ENCODE data around the gene FABP1.

The FABP1 gene

DNA sequence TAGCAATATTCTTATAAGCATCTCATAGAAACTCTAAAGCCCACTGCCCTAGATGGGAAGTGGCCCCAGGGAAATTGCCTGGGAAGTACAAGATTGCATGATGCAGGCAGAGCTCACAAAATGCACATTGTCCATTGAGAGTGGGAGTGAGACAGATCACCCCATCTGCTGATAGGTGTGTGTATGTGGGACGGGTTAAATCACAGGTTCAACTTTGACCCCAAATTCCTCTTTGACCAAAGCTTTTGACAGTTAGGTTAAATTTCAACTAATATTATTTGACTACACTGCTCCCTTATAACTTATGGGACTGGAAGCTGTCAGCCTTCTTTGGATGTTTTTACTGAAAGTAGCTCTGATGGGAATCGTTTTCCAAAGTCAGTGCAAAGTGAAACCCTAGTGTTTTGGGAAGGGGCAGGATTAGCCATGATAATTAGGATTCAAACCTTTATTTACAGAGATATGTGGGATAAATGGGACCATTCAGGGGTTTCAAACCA, 11.4 kb upstream of the FABP1 start:
- H3K4me3 ChIP-seq (ENCODE audit: low read depth, low read length) = no peak overlapping the region

DNA sequence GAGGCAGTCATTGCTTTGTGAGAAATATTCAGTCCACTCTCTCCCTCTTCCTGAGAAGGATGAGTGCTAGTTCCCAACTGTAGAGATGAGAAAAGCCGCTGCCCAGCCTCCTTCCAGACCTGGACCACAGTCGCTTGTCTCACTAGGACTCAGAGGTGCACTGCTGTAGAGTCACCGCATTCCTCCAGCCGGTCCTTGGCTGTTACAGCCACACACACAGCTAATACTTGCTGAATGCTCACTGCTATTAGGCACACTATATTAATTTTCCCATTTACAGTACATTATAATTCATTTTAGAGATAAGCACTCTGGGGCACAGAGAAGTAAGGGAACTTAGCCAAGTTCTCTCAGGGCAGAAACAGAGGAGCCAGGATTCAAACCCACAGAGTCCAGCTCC, 10.0 kb upstream of the FABP1 start:
- no peak overlapping the region for H3K4me3 ChIP-seq (ENCODE audit: low read depth, low read length)

DNA sequence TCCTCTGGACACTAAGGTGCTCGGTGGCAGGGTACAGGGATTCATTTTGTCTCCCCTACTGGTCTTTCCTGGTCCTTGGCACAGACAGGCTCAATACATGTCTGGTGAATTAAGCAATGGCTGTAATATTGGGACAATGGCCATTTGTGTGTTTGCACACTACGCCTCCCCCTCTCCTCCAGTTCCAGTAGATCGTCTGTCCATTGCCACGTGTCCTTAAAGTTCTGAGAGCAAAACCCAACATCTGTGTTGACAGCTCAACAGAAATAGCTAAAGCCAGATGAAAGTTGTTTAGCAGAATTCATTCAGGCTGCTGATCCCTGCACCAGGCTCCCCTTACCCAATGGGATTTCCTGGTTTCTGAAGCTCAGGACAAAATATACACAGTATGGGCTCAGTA, 9.0 kb upstream of the FABP1 start:
- H3K4me3 ChIP-seq (ENCODE audit: low read depth, low read length) = no peak overlapping the region

DNA sequence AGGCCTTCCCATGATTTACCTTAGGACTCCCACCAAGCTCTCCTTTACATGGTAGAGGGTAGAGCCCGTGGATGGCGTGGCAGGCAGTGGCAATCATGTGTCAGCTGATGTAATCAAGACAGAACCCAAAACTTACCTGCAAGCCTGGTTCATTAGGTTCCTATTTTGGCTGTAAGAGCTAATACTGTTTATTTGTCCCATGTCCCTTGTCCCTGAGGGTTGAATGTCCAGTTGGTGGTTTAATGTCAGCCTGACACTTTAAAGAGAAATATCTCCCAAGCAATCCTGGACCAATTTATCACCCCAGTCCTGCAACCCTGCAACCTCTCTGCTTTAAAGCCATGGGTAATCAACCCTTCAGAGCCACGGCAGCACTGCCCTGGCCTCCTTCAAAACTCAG, 6.0 kb upstream of the FABP1 start:
- no peak overlapping the region for H3K4me3 ChIP-seq (ENCODE audit: low read depth, low read length)

DNA sequence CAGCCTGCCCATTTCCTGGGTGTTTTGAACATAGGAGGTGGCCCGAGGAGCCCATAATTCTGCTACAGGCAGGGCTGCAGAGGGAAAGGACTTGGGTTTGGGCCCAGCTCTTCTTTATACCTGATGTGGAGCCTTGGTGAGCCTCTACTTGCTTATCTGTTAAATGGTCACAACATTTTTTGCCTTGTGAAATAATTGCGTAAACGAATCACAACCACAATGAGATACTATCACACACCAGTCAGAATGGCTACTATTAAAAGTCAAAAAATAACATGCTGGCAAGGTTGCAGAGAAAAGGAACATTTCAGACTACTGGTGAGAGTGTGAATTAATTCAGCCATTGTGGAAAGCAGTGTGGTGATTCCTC, 4.1 kb upstream of the FABP1 start:
- H3K4me3 ChIP-seq (ENCODE audit: low read depth, low read length) = no peak overlapping the region

DNA sequence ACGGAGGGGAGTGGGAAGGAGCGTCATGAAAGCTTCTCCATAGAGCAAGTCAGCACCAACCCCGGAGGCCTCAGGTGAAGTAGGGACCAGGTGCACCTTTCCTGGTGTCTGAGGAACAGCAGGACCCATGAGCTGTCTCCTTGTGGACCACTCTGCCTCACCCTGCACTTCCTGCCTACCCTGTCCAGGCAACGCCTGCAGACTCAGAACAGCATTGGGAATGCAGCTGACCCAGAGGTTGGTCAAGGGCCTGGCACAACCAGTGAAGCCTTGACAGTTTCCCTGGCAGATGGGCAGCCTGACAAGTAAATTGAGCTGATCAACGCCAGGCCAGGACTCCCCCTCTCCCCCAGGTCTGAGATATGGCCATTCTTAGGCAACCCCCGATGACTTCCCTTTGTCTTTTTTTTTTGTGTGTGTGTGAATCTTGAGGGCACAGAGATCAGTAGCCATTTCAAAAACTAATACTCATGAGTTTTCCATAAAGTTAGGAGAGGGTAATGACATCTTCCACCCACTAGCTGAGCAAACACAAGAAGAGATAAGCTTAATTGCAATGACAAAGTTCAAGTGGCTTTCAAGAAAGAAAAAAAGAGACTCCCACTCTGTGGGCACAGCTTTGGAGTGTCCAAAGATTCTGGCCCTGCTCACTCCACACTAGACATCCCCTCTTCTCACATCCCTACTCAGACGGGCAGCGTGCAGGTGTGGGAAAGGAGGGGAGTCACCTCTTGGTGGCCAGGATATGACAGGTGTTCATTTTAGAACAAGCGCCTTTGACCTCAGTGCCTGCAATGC, 3.5 kb upstream of the FABP1 start:
- H3K4me3 ChIP-seq (ENCODE audit: low read depth, low read length) = no peak overlapping the region

DNA sequence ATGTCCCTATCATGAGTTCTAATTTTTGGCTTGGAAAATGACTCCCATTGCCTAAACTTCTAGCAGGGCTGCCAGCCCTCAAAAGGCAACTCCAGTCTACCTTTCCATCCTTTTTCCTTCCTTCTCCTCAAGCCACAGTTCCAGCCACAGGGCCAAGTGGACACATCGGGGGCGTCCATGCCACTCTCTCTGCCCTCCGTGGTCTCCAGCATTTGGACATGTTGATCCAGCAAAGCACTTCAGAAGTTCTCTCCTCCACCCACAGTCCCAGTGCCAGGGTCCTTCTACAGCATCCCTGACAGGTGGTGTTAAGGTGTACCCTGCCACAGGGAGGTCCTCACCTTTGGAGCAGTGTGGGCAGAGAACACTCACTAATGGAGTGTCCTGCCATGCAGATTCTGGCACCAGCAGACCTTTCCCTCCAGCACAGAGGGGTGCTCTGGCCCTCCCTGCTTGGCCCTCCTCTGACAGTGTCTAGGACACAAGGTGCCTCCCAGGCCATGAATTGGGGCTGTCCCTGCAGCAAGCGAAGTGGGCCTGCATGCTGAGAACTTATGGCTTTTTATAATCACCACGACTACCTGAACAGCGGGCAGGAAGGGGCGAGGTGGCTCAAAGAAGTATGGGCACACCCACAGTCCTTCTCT, 1.6 kb upstream of the FABP1 start:
- H3K4me3 ChIP-seq (ENCODE audit: low read depth, low read length) = no peak overlapping the region

DNA sequence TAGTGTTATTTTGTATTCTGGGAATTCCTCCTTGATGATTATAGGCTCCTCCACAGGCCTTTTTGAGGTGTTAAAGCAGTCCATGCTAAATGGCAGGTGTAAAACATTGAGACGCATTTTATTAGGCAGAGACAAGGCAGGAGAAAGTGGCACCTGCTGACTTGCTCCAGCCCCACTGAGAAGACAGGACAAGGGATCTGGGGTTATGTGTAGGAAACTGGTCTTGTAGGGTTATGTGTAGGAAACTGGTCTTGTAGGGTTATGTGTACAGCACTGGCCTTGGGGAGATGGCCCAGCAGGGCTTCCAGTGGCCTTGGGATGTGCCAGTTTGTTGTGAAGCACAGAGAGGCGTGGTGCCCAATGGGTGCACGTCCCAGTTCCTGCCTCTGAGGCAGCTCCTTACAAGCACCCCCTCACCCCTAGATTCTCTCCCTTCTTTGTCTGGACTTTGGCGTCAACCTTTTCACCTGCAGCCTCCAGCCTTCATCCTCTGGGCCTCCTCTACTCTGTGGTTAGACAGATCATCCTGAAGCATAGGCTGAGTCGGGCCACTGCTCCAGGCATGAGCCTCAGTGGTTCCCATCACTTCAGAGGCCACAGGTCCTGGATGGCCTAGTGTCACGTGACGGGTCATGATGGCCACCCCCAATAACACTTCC, 921 bp upstream of the FABP1 start:
- no peak overlapping the region for H3K4me3 ChIP-seq (ENCODE audit: low read depth, low read length)

DNA sequence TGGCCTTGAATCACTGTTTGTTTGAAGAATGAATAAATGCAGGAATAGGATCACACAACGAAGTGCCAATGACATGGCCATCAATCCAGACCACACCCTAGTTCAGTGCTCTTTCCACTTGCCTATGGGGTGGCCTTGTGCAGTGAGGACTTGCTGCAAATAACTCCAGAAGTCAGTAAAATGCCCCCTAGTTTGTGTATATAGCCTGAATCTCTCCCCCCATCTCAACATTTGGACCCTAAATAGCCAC, 299 bp downstream of the FABP1 start:
- no peak overlapping the region for H3K4me3 ChIP-seq (ENCODE audit: low read depth, low read length)

DNA sequence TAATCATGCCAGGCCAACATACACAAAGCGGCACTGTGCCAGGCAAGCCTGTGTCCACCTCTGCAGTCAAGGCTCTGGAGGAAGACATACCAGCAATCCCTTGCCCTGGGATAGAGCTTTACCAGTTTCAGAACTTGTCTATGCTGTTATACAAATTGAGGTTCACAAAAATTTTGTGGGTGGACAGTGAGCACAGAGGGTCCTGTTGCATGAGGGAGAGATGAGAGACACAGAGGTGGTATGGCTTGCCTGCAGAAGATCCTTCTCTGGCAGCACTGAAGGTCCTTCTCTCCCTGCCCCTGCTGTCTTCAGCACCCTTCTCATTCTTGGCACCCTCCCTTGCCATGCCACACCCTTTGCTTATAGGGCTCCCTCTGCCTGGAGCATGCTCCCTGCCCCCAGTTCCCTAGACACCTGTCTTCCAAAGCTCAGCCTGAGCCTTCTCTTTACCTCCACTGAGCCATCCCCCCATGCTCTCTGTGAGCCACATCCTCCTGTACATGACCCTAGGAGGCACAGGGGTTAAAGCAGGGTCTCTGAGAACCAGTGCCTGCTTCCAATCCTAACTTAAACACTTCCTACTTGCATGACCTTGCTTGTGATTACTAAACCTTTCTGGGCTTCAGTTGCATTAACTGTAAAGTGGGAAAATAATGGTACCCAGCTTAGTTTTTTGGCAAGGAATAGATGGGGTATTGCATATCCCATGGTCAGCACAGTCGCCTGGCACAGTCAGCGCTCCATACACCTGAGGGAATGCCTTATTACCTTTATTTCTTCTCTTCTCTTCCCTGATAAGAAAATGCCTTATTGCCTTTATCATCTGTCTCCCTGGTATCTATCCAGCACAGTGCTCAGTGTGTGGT, 857 bp downstream of the FABP1 start:
- no peak overlapping the region for H3K4me3 ChIP-seq (ENCODE audit: low read depth, low read length)

DNA sequence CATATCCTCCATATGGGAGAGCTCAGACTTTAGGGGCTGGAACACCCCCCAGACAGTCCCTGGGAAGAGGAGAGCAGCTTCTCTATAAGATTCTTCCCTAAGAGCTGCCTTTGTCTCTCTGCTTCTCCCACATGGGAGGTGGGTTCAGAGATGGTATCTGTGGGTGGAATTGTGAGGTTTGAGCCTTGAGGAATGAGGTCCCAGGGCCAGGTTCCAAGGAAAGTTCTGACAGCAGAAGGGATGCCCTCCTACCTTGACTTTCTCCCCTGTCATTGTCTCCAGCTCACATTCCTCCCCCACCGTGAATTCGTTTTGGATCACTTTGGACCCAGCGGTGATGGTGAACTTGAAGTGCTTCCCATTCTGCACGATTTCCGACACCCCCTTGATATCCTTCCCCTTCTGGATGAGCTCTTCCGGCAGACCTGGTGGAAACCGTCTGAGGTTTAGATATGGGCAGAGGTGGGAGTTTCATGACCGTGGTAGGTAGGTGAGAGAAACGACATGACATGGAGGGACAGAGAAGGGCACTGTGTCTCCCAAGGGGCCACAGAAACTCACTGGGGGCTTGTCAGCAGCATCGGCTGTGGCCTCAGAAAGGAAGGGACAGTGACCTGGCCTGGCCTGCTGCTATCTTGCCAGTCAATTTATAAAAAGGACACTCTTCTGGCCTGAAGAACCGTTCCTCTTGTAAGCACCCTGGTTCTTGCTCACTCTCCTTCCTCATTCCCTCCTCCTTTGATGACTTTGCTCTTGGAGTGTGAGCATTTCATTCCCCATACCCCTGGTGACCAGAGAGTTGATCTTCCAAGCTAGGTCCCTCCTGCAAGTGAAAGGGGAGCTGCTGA, 1.7 kb downstream of the FABP1 start:
- H3K4me3 ChIP-seq (ENCODE audit: low read depth, low read length) = no peak overlapping the region

DNA sequence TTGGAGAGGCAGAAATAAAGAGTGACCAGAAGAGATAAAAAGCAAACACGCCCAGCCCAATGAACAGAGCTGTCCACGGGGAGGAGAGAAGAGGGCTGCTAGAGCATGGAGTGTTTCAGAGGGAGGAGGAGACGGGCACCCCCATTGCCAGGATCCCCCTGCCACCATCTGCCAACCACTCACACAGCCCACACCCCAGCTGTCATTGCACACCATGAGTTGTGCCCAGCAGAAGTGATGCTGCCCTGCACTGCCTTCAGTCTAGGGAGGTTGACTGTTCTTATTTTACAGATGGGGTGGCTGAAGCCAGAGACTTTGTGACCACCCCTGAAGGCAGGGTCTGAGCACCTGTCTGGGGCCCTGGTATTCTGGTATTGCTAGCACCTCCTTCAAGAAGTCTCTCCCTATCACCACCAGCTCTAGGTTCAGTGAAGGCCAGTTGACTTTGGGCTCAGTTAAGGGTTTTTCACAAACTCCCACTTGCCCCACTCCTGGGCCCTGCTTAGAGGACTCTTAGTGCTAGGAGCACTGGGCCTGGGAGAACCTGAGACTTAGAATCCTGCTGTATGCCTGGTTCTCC, 2.4 kb downstream of the FABP1 start:
- no peak overlapping the region for H3K4me3 ChIP-seq (ENCODE audit: low read depth, low read length)

DNA sequence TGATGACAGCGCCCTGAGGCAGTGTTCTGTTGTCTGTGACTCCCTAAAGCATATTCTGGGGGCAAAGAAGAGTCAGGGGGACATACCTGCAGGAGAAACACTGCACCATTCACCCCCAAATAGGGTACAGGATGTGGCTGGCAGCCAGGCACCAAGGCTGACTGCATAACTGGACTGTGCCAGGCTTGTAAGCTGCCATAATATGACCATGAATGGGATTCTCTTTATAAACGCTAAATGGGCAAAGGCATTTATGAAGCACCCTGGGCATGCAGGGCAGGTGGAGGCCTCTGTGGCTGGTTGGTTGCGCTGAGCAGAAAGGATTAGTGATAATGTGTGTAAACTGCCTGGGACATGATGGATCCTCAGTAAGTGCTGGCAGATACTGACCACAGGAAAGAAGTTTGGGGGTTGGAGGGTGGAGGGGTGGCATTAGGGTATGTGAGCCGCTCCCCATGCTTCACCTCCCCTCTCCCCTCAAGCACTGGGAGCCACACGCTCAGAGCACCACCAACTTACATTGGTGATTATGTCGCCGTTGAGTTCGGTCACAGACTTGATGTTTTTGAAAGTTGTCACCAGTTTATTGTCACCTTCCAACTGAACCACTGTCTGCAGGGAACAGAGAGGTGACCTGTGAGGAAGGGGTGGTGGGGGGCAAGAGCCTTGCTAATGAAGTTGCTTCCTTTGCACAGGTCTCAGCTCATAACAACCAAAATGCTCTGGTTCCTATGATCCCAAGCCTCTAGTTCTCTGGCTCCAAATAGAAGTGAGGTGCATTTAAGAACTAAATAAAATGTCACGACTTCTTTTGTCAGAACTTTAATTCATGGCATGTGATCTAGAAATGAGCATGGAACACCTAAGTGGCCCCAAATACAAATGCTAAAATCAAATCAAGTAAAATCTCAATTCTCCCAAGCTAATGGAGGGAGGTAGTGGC, 3.6 kb downstream of the FABP1 start:
- H3K4me3 ChIP-seq (ENCODE audit: low read depth, low read length) = no peak overlapping the region

DNA sequence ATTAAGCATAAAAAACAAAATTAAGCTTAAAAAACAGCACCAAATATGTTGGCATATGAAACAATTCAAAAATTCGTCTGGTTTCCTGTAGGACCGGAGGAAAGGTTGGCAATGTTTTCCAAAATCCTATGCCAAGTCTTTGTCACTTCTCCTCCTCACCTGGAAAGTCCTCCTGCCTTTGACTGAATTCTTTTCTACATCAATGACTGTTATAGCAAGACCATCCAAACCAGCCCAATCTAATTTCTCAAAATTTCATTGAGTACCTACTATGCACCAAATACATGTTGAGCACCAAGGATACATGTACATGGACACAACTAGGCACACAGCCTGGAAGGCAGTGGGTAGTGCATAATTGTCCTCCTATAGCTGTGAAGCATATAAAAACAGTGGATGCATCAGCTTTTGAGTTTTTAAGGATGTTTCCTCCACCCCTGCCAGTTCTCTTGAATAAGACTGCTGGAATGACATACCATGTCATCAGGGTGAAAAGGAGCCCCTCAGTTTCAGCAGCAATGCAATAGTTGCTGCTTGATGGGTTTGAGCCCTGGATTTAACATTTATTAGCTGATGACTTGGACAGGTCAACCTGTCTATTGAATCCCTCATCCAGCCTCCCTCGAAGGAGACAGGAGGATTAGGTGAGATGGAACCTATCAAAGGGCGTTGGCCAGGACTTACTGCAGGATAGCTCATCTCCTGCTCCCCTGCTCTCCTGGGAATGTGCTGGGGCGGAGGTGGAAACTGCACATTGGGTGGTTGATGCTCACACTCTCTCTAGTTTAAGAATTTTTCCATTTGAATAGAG, 4.5 kb downstream of the FABP1 start:
- no peak overlapping the region for H3K4me3 ChIP-seq (ENCODE audit: low read depth, low read length)

DNA sequence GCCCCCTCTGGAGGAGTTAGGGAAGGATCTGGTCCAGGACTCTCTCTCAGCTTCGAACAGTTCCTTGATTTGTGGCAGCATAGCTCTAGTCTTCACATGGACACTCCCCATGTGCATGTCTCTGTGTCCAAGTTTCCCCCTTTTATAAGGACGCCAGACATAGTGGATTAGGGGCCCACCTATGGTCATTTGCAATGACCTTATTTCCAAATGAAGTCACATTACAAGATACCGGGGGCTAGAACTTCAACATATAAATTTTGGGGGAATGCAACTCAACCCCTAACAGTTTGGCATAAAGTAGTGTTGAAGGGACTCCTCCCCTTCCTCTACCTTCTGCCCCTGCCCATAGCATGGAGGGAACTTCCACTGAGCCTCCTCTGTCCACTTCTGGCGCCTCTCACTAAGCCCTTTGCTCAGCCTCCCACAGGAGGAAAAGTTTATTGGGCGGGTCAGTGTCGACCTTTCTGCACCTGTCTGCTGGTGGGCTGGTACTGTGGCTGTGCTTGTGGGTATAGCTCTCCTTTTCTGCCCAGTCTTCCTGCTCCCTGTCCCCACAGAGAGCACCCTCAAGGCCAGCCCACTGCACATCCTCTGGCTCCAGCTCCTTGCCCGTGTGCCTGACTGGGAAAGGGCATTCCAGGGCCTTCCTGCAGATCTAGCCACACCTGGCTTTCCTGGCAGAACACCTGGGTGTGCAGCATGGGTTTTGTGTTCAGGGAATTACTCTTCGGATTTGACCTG, 5.5 kb downstream of the FABP1 start:
- H3K4me3 ChIP-seq (ENCODE audit: low read depth, low read length) = no peak overlapping the region

DNA sequence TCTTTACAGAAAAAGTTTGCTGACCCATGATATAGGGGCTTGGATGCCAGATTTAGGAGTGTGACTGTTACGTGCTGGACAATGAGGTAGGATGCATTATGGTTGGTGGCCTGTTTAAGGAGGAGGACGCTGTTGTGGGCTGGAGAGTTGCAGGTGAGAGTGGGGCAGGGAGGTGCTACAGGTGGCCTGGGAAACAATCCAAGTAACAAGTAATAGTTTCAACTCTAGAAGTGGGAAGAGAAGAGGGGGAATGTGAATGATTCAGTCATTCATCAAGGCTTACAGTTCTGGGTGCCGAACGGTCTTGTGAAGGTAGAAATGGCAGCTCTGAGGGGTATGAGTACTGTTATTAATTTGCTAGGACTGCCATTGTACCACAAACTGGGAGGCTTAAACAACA, 6.2 kb downstream of the FABP1 start:
- no peak overlapping the region for H3K4me3 ChIP-seq (ENCODE audit: low read depth, low read length)

DNA sequence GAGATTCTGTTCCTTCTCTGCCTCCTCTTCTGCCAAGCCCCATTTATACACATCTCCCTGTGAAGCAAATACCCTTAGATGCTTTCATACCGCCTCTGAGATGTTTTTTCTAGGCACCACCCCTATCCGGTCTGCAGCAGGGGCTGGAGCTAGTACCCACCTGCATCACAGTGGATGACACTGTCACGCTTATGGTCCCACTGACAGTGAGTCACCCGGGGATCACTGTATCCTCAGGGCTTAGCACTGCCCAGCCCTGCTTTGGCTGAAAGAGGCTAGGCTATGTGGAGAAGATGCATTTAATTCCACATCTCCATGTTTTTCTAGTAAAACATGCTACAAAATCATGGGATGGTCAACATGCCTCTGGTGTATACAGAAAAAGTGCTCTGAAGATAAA, 9.9 kb downstream of the FABP1 start:
- H3K4me3 ChIP-seq (ENCODE audit: low read depth, low read length) = no peak overlapping the region

All from iPS-11a (cell line).